IMR-90 (cell line): Measurements from ENCODE around the gene TMPRSS6. TPM values are rescaled to one million over a fixed set of nuclear protein-coding genes. Genes with fewer than 3 reads are reported as not detected.

Source experiments
- ATAC-seq: fragments of 200-7000 bp; cut with Tn5 transposase; 2 replicates; pipeline ENCODE4 v1.9.1; 2020; ENCODE audit warnings: low read depth, mild to moderate bottlenecking, moderate library complexity
- BruUV-seq: library from RNA; stranded (reverse); fragments of 400-500 nt; replicated peaks from 2 replicates; lab custom pipeline; 2021; lab: Mats Ljungman, UMichigan
- CTCF ChIA-PET: fragments of 300-600 bp; formaldehyde crosslinking; extraction: SDS; loops from one replicate; lab custom pipeline; 2021; ENCODE audit warnings: antibody characterized with exemption; lab: Yijun Ruan, JAX
- POLR2A ChIA-PET: fragments of 300-600 bp; sonication (Branson Sonifier 250); formaldehyde crosslinking; loops from one replicate; lab custom pipeline; 2022; ENCODE audit warnings: antibody characterized with exemption; ENCODE audit not compliant: unreplicated experiment; lab: Charles Lee
- DNase-seq: peaks from one replicate; pipeline ENCODE4 v3.0.0; 2013
- H2AFZ ChIP-seq: replicated peaks from 2 replicates; pipeline ENCODE3; 2013; ENCODE audit warnings: low read length, mild to moderate bottlenecking; ENCODE audit not compliant: poor library complexity
- H2AK5ac ChIP-seq: 2 replicates; pipeline ENCODE4 v1.6.1; 2013; ENCODE audit warnings: low read depth, low read length, inconsistent platforms
- H2AK9ac ChIP-seq: replicated peaks from 2 replicates; pipeline ENCODE3; 2013; ENCODE audit warnings: mild to moderate bottlenecking, low read depth, low read length, moderate library complexity; ENCODE audit not compliant: poor library complexity
- H2BK120ac ChIP-seq: 2 replicates; pipeline ENCODE4 v1.6.1; 2013; ENCODE audit warnings: low read depth, low read length, inconsistent platforms
- H2BK15ac ChIP-seq: 3 replicates; pipeline ENCODE4 v1.6.1; 2013; ENCODE audit warnings: low read depth, low read length, inconsistent platforms
- H2BK20ac ChIP-seq: 2 replicates; pipeline ENCODE4 v1.6.1; 2013; ENCODE audit warnings: low read depth, mild to moderate bottlenecking, inconsistent platforms, low read length, moderate library complexity
- H2BK5ac ChIP-seq: 2 replicates; pipeline ENCODE4 v1.6.1; 2013; ENCODE audit warnings: mild to moderate bottlenecking, low read depth, low read length, inconsistent platforms; ENCODE audit not compliant: poor library complexity, severe bottlenecking
- H3K14ac ChIP-seq: replicated peaks from 2 replicates; pipeline ENCODE4 v1.6.1; 2013; ENCODE audit warnings: low read depth, low read length, inconsistent platforms
- H3K18ac ChIP-seq: 2 replicates; pipeline ENCODE4 v1.6.1; 2013; ENCODE audit warnings: low read depth, low read length, control low read depth
- H3K23ac ChIP-seq: 2 replicates; pipeline ENCODE4 v1.6.1; 2013; ENCODE audit warnings: low read depth, low read length, inconsistent platforms
- H3K27ac ChIP-seq: 2 replicates; pipeline ENCODE4 v1.5.1; 2013; ENCODE audit warnings: mild to moderate bottlenecking, control low read depth, low read length; ENCODE audit not compliant: insufficient read depth
- H3K27me3 ChIP-seq: 2 replicates; pipeline ENCODE4 v1.6.1; 2013; ENCODE audit warnings: low read length; ENCODE audit not compliant: control insufficient read depth, insufficient read depth
- H3K36me3 ChIP-seq: 2 replicates; pipeline ENCODE4 v1.6.1; 2013; ENCODE audit warnings: low read length, mixed read lengths; ENCODE audit not compliant: control insufficient read depth, insufficient read depth
- H3K4ac ChIP-seq: 2 replicates; pipeline ENCODE4 v1.6.1; 2013; ENCODE audit warnings: low read depth, low read length, inconsistent platforms
- H3K4me1 ChIP-seq: 2 replicates; pipeline ENCODE4 v1.6.1; 2013; ENCODE audit warnings: low read length, mixed read lengths; ENCODE audit not compliant: control insufficient read depth, insufficient read depth
- H3K4me2 ChIP-seq: 2 replicates; pipeline ENCODE4 v1.6.1; 2013; ENCODE audit warnings: low read depth, mild to moderate bottlenecking, control low read depth, low read length, moderate library complexity
- H3K4me3 ChIP-seq: 2 replicates; pipeline ENCODE4 v1.5.1; 2013; ENCODE audit warnings: low read depth, mild to moderate bottlenecking, control low read depth, low read length, moderate library complexity; ENCODE audit not compliant: insufficient read depth
- H3K56ac ChIP-seq: 2 replicates; pipeline ENCODE4 v1.6.1; 2013; ENCODE audit warnings: low read length, inconsistent platforms; ENCODE audit not compliant: insufficient read depth; ENCODE audit errors: extremely low read depth
- H3K79me1 ChIP-seq, 2 experiments: 2 replicates each; pipeline ENCODE4 v1.6.1; 2013; ENCODE audit warnings: low read length in 2 of 2, inconsistent platforms in 1 of 2, low read depth in 1 of 2
- H3K9ac ChIP-seq: 2 replicates; pipeline ENCODE4 v1.6.1; 2013; ENCODE audit warnings: low read depth, low read length, control low read depth
- H3K9me1 ChIP-seq: 2 replicates; pipeline ENCODE4 v1.6.1; 2013; ENCODE audit warnings: low read length, inconsistent platforms; ENCODE audit not compliant: insufficient read depth
- H3K9me3 ChIP-seq: 2 replicates; pipeline ENCODE4 v1.6.1; 2013; ENCODE audit warnings: low read length; ENCODE audit not compliant: control insufficient read depth, insufficient read depth
- H4K20me1 ChIP-seq: 2 replicates; pipeline ENCODE4 v1.6.1; 2013; ENCODE audit warnings: low read length, inconsistent platforms; ENCODE audit not compliant: insufficient read depth
- H4K5ac ChIP-seq: 2 replicates; pipeline ENCODE4 v1.6.1; 2013; ENCODE audit warnings: mild to moderate bottlenecking, low read depth, low read length, control low read depth
- H4K8ac ChIP-seq, 2 experiments: 2 replicates each; pipeline ENCODE4 v1.6.1; 2013; ENCODE audit warnings: low read depth in 2 of 2, low read length in 2 of 2, control low read depth in 1 of 2, inconsistent platforms in 1 of 2
- H4K91ac ChIP-seq: 2 replicates; pipeline ENCODE4 v1.6.1; 2013; ENCODE audit warnings: low read depth, low read length, inconsistent platforms; ENCODE audit not compliant: insufficient read depth
- NFE2L2 ChIP-seq: fragments of 150-350 bp; IDR thresholded peaks from 2 replicates; pipeline ENCODE4 v1.6.1; 2016; ENCODE audit warnings: low read depth, mild to moderate bottlenecking, low read length
- USF2 ChIP-seq: fragments of 150-350 bp; IDR thresholded peaks from 2 replicates; pipeline ENCODE4 v1.6.1; 2017; ENCODE audit warnings: mild to moderate bottlenecking, antibody characterized with exemption, low read length, low read depth
- WGBS, 2 experiments: methylation state at CpG; one replicate each; pipeline versions ENCODE4 v1.1.5 to v1.1.7; 2013; ENCODE audit warnings: missing lambda C conversion rate in 2 of 2; ENCODE audit not compliant: insufficient read length in 1 of 2; ENCODE audit errors: extremely low coverage in 2 of 2; 5-methylcytosine and 5-hydroxymethylcytosine counted together
- dilution Hi-C: fragments of 300-500 bp; cut with HindIII; formaldehyde crosslinking; loops from one replicate; pipeline ENCODE4 v1.14.3; 2018; ENCODE audit warnings: low sequenced_read_pairs; ENCODE audit not compliant: unreplicated experiment
- in situ Hi-C: fragments of 300-500 bp; cut with MboI; formaldehyde crosslinking; loops from 3 replicates; pipeline ENCODE4 v1.14.3; 2019; ENCODE audit warnings: low sequenced_read_pairs, inconsistent platforms, mixed read lengths
- intact Hi-C: fragments of 100-400 bp; cut with micrococcal nuclease; formaldehyde crosslinking; loops from 2 replicates; pipeline ENCODE4 v1.10.0; 2022
- polyA plus RNA-seq, 3 experiments: library from polyadenylated mRNA; depleted of rRNA; stranded (reverse); fragments of >200 nt; gene quantifications; 2 replicates each; pipeline ENCODE4 v1.2.3, GENCODE V29; 2012; ENCODE audit warnings: low replicate concordance in 1 of 3
- total RNA-seq: library from RNA; depleted of rRNA; stranded (reverse); fragments of >200 nt; gene quantifications from 2 replicates; pipeline ENCODE4 v1.2.3, GENCODE V29; 2012

The TMPRSS6 gene
- total and polyA plus RNA-seq, 2 of the 4 experiments (the other 2 are of a cell fraction) = not detected

GRCh38 chr22:37157516-37158285 lies 48.2 kb upstream of the TMPRSS6 start:
- H3K4ac ChIP-seq = no peak overlapping the region
- no peak for ATAC-seq
- 60% methylated on average over 5 of the region's 13 CpGs; no CpG with 5 or more reads in 1 of the 2 experiments for WGBS, 2 experiments
- H2AK5ac ChIP-seq = no peak overlapping the region
- intact Hi-C loops (no loop called here), dilution Hi-C loops (no loop called here), in situ Hi-C loops (no loop called here)
- no peak overlapping the region for H3K4me3 ChIP-seq
- no peak overlapping the region for H2AFZ ChIP-seq
- no TSS peak for BruUV-seq
- no peak overlapping the region for H3K18ac ChIP-seq
- no peak overlapping the region for H3K23ac ChIP-seq
- ChIA-PET CTCF (interaction anchor here (0.9 kb wide), 1 partner anchor 42 kb away, joined by 3 read pairs; no protein-coding TSS in a partner anchor), POLR2A (no interaction called here)
- H3K9me1 ChIP-seq = peaks cover 2% of the 10 kb centered on the region; the same call in 1 of the 2 replicates
- no peak overlapping the region for H2AK9ac ChIP-seq
- no peak overlapping the region for H4K8ac ChIP-seq
- no peaks in the 10 kb centered on the region for H3K4me1 ChIP-seq
- H2BK5ac ChIP-seq = no peak overlapping the region
- H3K36me3 ChIP-seq = no peaks in the 10 kb centered on the region
- H3K27ac ChIP-seq = no peak overlapping the region
- peak; percentile 31 for DNase-seq
- no peak overlapping the region for H2BK120ac ChIP-seq
- no peaks in the 10 kb centered on the region for H3K79me1 ChIP-seq
- H3K27me3 ChIP-seq = peaks cover 25% of the 10 kb centered on the region
- TF ChIP-seq USF2 = peak; percentile 17; the same call in 1 of the 2 replicates
- TF ChIP-seq NFE2L2 = no peak
- H2BK20ac ChIP-seq = no peak overlapping the region
- H3K9me3 ChIP-seq = peaks cover 11% of the 10 kb centered on the region; the same call in 1 of the 2 replicates
- H3K56ac ChIP-seq = no peak overlapping the region
- no peak overlapping the region for H3K4me2 ChIP-seq
- H4K91ac ChIP-seq = no peak overlapping the region
- no peak overlapping the region for H3K9ac ChIP-seq
- H4K20me1 ChIP-seq = no peaks in the 10 kb centered on the region
- H3K14ac ChIP-seq = no peak overlapping the region
- no peak overlapping the region for H2BK15ac ChIP-seq
- H4K5ac ChIP-seq = no peak overlapping the region
